ENCODE results near the gene AVPI1.
A peak's percentile ranks its signal among the peaks of the same experiment; 100 is the strongest.
"Not testable (repeated sequence)": the region's sequence is repeated elsewhere in the genome, so short reads cannot be mapped to it uniquely, and the experiment has no call there.

The AVPI1 gene

GRCh38 chr10:97683556-97684367, 3.3 kb downstream of the AVPI1 start:
- no peak for DNase-seq (ENCODE audit: low read depth in 3 of 3)

DNA sequence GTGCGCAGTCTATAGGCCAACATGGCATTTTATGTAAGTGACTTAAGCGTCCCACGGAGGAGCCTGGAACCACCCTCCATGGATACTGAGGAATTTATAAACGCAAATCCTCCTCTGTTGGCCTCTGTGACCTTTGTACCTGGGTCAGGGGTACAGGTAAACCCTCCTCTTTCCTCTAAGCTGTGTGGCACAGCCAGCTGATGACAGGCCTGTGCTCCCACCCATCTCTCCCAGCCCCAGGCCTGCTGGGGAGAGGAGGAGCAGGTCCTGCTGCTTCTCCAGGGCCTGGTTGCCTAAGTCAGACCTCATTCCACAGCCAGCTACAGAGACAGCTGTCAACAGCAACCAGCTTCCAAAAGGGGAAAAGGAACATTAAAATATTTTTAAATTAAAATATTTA, 5.0 kb downstream of the AVPI1 start:
- DNase-seq (ENCODE audit: low read depth in 3 of 3), result no peak

DNA sequence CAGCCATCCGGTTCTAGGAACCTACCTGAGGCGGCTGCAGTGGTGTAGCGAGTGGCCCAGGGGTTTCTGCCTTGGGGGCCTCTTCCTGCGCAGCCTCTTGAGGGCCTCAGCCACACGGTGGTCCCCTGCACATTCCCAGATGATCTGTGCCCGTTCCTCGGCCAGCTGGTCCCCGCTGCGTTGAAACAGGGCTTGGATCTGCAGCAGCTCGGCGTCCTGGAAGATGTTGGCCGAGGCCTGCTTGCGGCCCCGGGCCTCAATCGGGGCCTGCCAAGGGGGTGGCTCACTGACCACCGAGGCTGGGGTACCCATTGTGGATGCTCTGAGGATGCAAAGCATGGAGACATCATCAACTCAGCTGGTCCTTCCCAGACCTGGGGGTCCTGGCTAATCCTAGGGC, 7.4 kb downstream of the AVPI1 start:
- no peak for DNase-seq (ENCODE audit: low read depth in 3 of 3)

DNA sequence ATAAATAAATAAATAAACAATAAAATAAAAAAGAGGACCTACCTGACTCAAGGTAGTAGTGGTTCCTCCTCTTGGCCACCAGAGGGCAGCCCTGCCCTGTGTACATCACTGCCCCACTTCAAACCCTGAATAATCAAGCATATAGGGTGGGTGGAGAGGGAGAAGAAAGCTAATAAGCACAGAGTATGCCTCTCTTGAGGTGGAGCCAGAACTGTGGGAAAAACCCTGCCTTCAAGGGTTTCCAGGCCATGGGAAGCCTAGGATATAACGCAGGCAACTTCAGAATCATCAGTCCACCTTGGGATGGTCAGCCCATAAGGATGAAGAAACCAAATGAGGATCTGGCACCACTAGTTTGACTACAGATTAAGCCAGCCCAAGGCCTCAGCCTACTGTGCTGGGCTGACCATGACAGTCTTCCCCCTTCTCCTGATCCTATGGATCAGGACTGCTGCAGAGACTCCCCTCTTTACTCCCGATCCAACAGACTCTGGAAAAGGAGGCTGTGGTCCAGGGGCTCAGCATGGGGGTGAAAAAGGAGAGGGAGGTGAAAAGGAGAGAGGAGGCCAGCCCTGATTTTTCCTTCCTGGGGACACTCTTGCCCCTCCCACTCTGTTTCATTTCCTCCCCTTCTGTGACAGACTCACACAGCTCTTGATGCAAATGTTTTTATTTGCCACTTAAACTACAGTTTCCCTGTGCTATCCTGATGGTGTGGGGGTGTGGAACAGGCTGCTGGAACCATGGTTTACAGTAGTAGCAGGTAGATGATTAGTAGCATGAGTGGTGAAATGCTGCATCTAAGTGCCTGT, 10.1 kb downstream of the AVPI1 start:
- peak; percentile 11 to 30 (median 22) for DNase-seq (ENCODE audit: low read depth in 3 of 3)

DNA sequence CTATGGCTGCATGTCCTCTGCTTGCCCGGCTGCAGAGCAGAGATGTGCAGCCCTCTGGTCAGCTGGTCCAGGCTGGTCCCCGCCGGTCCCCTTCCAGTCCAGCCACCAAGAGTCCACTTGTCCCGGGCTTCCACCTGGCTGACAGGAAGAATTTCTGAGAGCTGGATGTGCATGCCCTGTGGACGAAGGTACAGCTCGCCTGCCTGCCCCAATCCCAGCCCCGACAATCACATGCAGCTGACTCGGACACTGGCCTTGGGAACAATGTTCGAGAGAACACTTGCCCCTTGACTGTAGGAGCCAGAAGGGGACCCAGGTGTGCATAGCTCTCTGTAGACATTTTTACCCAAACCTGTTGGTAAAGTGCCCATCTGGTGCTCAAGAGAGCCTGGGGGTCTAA, 11.8 kb downstream of the AVPI1 start:
- DNase-seq (ENCODE audit: low read depth in 3 of 3), result no peak

DNA sequence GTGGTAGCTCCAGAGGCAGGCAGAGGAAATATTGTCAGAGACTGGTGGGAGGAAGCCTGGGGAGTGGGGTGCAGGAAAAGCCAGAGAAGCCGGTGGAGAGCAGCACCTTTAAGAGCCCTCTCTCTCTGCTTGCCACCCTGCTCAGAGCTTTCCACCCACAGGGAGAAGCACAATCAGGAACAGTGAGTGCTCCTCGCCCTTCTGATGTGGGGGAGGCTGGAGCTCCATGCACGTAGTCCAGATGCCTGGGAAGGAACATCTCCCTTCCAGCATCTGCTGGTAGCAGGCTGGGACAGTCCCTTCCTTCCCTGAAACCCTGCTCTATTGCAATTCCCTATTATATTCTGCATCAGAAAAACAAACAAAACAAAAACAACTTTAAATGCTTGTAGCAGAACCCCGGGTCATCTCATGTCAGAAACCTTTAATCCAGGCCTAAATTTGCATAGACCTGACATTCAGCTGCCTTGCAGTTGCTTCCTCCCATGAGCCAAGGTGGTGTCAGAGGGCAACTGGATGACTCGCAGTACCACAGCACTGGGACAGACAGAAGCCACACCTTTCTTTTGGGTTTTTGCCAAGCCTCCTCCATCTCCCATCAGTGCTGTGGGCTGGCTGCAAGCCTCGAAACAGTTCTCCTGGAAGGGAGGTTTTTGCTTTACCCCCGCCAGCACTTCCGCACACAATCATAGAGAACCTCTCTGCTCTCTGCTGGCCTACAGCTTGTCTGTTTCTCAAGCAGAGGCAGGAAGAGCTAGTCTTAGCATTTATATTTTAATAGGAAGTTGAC, 13.1 kb downstream of the AVPI1 start:
- no peak for DNase-seq (ENCODE audit: low read depth in 3 of 3)

DNA sequence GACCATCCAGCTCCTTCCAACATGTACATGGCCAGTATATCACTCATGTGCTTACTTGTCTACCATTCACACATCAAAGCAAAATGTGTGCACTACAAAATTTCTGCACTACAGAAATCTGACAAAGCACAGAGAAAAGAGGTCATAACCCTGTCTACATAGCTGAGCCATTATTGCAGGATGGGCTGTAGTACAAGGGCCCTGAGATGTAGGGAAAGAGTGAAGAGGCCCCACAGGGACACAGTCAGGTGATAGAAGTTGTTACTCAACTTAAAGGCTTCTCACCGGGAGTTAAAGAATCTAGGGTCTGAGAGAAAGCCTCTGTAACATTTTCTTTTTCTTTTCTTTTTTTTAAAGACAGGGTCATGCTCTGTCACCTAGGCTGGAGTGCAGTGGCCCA, 17.5 kb downstream of the AVPI1 start:
- DNase-seq (ENCODE audit: low read depth in 3 of 3), result no peak

GRCh38 chr10:97667463-97667862, 19.6 kb downstream of the AVPI1 start:
- no peak for DNase-seq (ENCODE audit: low read depth in 3 of 3)

- no peak for DNase-seq (ENCODE audit: low read depth in 3 of 3)
Observed at GRCh38 chr10:97666992-97667391, 20.0 kb downstream of the AVPI1 start.

GRCh38 chr10:97664282-97664850, 22.7 kb downstream of the AVPI1 start:
- DNase-seq (ENCODE audit: low read depth in 3 of 3), result no peak

- DNase-seq (ENCODE audit: low read depth in 3 of 3), result no peak
Observed at GRCh38 chr10:97659589-97659988, 27.5 kb downstream of the AVPI1 start.

- DNase-seq (ENCODE audit: low read depth in 3 of 3), result no peak
Observed at GRCh38 chr10:97656777-97657176, 30.3 kb downstream of the AVPI1 start.

DNA sequence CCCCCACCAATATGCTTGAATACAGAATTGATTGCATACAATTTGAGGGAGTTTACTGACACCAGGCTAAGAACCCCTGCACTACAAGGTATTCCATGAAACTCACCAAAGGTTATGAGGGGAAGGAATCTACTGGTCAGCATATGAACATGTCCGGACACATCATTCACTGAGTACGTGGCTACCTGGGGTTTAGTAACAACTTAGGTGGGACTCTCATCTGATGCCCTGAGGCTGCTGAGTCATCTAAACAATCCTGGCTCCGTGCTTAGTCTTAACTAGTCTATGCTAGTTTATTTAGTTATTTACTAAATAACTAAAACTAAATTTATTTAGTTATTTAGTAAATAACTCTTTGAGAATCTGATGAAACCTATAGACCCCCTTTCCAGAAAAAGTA, 35.3 kb downstream of the AVPI1 start:
- DNase-seq (ENCODE audit: low read depth in 3 of 3), result no peak

DNA sequence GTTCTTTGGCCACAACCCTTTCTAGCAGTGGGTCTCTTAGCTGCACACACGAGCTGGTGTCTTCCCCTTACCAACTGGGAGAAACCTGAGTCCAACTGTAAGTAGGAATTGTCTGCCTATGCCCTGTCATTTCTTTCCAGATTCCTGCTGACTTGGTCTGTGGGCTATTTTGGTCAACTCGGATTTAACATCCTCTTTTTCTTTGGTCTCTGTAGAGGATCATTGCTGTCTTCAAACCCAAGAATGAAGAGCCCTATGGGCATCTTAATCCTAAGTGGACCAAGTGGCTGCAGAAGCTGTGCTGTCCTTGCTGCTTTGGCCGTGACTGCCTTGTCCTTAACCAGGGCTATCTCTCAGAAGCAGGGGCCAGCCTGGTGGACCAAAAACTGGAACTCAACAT, 36.3 kb downstream of the AVPI1 start:
- DNase-seq (ENCODE audit: low read depth in 3 of 3), result no peak

DNA sequence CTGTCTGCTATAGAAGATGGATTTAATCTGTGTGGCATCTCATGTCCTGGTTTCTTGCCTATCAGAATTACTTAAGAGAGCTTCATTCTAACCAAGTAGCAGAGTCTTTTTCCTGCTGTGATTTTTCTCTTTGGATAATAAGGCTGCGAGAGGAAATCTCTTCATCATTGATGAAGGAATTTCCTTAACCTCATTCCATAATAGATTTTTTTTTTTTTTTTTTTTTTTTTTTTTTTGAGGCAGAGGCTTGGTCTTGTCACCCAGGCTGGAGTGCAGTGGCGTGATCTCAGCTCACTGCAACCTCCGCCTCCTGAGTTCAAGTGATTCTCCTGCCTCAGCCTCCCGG, 37.7 kb downstream of the AVPI1 start:
- not testable (repeated sequence) for DNase-seq (ENCODE audit: low read depth in 3 of 3)

GRCh38 chr10:97648562-97649404, 38.3 kb downstream of the AVPI1 start:
- peak in 1 of 3 experiments; percentile 23 for DNase-seq (ENCODE audit: low read depth in 3 of 3)

- no peak for DNase-seq (ENCODE audit: low read depth in 3 of 3)
Observed at GRCh38 chr10:97647556-97647955, 39.5 kb downstream of the AVPI1 start.

- DNase-seq (ENCODE audit: low read depth in 3 of 3), result no peak
Observed at GRCh38 chr10:97644936-97645335, 42.1 kb downstream of the AVPI1 start.

DNA sequence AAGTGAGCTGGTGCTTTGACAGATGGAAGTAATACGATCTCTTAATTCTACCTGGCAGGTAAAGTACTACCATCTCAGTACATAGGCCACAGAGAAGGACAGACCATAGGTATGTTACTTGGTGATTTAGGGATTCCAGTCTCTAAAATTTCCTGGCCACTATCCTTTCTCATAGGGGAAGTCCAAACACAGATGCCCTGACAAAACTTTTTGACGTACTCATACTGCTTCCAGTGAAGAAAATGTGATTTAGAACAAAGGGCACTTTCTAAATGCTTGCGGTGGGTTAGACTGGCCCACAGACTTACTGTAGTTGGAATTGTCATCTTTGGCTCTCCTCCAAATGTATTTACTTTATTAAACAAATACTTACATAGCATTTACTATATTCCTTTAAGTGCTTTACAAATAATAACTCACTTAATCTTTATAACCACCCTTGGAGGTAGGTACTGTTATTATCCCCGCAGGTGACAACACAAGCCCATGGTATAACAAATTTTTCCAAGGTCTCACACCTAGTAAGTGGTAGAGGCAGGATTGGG, 43.5 kb downstream of the AVPI1 start:
- no peak for DNase-seq (ENCODE audit: low read depth in 3 of 3)

DNA sequence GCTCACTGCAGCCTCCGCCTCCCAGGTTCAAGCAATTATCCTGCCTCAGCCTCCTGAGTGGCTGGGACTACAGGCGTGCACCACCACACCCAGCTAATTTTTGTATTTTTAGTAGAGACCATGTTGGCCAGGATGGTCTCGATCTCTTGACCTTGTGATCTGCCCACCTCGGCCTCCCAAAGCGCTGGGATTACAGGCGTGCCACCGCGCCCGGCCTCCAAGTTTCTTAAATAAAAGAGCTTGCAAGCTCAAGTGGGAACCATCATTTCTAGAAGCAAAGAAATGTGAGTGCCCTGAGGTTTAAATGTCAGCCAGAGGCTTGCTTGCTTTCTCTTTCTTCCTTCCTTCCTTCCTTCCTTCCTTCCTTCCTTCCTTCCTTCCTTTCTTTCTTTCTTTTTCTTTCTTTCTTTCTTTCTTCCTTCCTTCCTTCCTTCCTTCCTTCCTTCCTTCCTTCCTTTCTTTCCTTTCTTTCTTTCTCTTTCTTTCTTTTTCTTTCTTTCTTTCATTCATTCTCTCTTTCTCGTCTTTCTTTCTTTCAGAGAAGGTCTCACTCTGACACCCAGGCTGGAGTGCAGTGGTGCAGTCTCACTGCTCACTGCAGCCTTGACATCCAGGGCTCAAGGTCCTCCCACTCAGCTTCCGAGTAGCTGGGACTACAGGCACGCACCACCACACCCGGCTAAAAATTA, 44.4 kb downstream of the AVPI1 start:
- not testable (repeated sequence) for DNase-seq (ENCODE audit: low read depth in 3 of 3)

All from stimulated activated CD4-positive, alpha-beta T cell treated with anti-CD3 and anti-CD28 coated beads, TNF-alpha, amount 100 ng/mL, for 4 hours (primary cell).